Measurements from ENCODE around the gene FAM170B.

DNA sequence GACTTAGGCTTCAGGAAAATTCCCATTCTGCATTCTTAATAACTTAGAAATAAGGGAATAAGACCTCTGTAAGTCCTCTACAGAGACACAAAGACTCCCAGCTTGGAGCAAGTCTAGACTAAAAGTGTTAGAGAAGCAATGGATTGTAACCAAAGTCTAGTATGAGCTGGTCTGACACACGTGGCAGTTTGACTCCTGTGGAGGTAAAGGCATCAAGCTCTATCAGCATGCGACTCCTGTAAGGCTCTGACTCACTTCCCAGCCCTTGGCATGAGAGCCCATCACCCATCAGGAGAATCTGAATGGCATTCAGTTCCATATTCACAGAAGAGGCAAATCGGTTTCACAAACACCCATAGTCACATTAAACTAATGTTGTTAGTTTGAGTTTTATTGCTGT is 14.1 kb downstream of the FAM170B start:
- TF ChIP-seq, protein P1, sequence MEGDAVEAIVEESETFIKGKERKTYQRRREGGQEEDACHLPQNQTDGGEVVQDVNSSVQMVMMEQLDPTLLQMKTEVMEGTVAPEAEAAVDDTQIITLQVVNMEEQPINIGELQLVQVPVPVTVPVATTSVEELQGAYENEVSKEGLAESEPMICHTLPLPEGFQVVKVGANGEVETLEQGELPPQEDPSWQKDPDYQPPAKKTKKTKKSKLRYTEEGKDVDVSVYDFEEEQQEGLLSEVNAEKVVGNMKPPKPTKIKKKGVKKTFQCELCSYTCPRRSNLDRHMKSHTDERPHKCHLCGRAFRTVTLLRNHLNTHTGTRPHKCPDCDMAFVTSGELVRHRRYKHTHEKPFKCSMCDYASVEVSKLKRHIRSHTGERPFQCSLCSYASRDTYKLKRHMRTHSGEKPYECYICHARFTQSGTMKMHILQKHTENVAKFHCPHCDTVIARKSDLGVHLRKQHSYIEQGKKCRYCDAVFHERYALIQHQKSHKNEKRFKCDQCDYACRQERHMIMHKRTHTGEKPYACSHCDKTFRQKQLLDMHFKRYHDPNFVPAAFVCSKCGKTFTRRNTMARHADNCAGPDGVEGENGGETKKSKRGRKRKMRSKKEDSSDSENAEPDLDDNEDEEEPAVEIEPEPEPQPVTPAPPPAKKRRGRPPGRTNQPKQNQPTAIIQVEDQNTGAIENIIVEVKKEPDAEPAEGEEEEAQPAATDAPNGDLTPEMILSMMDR (IDR thresholded peaks at IDR 0.05; ENCODE audit: low read depth, low read length, poor library complexity, severe bottlenecking), result no peak
- no peak for TF ChIP-seq EZH2phosphoT487 (IDR thresholded peaks at IDR 0.05; ENCODE audit: borderline replicate concordance, low read length)
